ENCODE results near the gene PPP1R12B.

GRCh38 chr1:202642212-202642611 is 293.7 kb downstream of the PPP1R12B start:
- TF ChIP-seq CTCF (IDR thresholded peaks at IDR 0.05) (no peak), POLR2A (IDR thresholded peaks at IDR 0.05) (no peak), EP300 (IDR thresholded peaks at IDR 0.05) (no peak)

Data from ovary (tissue), 3 donors.